ENCODE results near the gene RPL13.
A peak's percentile ranks its signal among the peaks of the same experiment; 100 is the strongest.

RPL13 gene
- total RNA-seq, result 1,832 to 2,119 reads per million in 2 donors

DNA sequence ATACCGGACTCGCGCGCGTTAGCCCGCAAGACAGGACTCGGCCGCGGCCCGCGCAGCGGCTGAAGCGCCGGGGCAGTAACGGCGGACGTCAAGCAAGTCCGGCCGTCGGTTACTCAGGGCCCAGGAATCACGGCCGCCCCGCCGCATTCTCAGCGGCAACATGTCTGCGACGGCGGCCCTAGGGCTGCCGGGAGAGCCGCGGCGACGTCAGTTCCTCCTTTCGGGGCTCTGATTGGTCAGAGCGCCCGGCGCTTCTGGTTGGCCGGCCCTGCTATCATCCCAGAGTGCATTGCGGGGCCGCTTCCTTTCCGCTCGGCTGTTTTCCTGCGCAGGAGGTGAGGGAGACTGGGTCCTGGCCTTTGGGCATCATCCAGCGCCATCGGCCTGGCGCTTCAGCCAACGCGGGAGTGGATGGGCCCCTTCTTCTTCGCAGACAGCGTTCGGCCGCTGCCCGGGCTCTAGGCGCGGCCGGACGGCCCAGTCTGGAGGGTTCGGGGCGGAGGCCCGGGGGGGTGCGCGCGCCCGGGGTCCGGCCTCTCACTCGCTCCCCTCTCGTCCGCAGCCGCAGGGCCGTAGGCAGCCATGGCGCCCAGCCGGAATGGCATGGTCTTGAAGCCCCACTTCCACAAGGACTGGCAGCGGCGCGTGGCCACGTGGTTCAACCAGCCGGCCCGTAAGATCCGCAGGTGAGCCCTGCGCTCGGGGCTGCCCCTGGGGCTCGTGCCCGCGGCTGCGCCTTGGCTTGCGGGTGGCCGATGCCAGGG is at the start of gene RPL13:
Gene RPL13, plus strand, starts transcription at position 305 of the 764 bp plus-strand sequence. Its CDS starts 278 bp downstream, at position 583.
- peak; percentile 85 to 97 (median 88) for DNase-seq

GRCh38 chr16:89511374-89511773 is 49.1 kb upstream of the RPL13 start:
- DNase-seq, result no peak

DNA sequence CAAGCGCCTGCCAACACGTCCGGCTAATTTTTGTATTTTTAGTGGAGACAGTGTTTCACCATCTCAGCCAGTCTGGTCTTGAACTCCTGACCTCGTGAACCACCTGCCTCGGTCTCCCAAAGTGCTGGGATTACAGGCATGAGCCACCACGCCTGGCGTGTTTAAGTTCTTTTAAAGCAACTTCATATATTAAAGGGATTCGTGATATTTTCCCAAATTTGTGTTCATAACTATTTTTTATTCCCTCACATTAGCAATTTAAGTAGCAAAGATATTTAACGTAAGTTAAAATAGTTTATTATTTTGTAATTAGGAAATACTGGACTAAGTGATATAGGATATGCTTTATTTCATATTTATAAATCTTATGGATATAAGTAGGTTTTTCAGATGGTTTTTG is 48.0 kb upstream of the RPL13 start:
- DNase-seq, result no peak

GRCh38 chr16:89517128-89517527 is 43.4 kb upstream of the RPL13 start:
- DNase-seq, result no peak

DNA sequence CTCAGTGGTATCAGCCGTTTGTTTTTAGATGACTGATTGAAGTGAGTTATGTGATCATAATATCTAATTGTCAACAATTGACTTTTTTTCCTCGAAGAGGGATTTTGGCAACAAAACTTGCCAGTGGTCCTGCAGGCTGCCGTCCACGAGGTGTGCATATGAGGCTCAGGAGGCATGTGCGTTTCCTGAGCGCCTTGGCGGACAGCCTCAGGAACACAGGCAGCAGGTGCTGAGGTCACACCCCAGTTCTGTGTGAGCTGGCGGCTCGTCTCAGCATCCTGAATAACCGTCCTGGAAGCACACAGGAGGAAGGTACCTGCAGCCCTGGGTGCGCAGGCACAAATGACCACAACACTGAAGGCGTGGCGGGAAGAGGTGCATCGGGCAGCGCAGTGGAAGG is 40.6 kb upstream of the RPL13 start:
- no peak for DNase-seq

DNA sequence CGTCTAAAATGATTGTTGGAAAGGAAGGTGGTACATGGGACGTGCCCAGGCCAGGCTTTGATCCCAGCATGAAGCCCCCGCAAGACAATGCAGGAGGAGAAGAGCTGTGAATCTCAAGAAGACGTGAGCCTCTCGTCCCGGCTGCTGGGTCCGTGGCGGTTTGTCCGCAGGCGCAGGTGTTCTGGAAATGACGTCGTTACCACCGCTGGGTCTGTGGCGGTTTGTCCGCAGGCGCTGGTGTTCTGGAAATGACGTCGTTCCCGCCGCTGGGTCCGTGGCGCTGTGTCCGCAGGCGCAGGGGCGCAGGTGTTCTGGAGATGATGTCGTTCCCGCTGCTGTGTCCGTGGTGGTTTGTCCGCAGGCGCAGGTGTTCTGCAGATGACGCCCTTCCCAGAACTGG is 38.2 kb upstream of the RPL13 start:
- DNase-seq, result no peak

DNA sequence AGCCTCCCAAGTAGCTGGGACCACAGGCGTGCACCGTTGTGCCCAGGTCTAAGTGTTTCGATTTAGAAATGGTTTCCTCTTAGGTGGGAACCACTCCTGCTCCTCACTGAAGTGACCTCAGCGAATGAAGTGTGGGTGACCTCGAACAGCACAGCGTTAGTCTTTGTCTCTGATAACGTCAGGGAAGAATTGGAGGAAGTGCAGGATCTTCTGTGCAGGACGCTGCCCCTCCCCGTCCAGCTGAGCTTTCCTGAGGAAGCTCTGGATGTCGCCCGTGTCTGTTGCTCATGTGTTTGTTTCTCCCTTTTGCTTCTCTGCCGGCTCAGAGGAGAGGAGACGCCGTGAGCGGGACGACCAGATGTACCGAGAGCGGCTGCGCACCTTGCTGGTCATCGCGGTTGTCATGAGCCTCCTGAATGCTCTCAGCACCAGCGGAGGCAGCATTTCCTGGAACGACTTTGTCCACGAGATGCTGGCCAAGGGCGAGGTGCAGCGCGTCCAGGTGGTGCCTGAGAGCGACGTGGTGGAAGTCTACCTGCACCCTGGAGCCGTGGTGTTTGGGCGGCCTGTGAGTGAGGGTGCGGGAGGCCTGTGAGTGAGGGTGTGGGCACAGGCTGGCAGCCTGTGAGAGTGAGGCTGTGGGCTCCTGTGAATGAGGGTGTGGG is 36.7 kb upstream of the RPL13 start:
- no peak for DNase-seq

GRCh38 chr16:89525146-89525913 is 35.2 kb upstream of the RPL13 start:
- no peak for DNase-seq

DNA sequence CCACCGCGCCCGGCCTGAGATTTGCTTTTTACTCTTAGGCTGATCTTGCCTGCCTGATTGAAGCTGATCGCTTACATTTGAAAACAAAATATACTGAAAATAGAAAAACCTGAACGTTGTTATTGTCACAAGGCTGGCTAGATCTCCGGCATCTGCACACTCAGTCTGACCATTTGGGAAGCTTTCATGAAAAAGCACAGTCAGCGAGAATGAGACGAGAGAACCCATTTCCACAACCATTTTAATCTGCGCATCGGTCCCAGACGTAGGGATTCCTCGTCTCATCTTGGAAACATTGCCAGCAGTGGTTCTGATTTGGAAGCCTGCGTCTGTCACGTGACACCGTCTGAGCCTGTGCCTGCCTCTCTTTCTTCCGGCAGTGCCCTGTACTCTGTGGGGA is 31.4 kb upstream of the RPL13 start:
- DNase-seq, result no peak

DNA sequence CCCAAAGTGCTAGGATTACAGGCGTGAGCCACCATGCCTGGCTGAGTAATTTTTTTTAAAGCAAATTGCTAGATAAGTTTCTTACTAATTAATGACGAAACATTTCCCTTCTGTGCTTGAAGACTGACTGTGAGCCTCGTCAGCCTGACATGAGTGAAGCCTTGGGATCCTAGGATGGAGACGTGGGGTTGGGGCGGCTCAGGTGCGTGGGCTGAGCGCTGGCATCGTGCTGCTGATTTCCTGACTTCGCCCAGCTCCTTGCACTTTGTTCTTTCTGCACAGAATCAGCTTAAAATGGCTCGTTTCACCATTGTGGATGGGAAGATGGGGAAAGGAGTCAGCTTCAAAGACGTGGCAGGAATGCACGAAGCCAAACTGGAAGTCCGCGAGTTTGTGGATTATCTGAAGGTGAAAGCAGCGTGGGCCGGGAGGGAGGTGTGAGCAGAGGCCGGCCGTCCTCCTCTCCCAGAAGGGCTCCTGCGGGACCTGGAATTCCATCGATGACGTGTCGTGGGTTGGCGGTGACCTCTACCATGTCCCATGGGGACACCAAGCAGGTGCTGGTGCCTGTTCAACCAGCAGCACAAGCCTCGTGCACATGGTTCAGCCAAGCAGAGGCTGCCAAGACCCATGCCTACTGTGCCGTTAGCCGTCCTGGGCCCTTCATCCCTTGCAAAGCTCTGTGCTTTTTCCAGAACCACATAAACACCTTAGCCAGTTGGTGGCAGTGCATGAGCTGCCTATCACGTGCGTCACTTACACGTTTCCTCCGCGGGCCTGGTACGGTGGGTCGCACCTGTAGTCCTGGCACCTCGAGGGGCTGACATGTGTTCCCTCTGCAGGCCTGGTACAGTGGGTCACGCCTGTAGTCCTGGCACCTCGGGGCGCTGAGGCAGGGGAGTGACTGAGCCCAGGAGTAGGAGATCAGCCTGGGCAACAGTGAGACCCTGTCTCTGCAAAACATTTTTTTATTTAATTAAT is 29.8 kb upstream of the RPL13 start:
- no peak for DNase-seq

- DNase-seq, result no peak
Measured at GRCh38 chr16:89531821-89532526, 28.5 kb upstream of the RPL13 start.

DNA sequence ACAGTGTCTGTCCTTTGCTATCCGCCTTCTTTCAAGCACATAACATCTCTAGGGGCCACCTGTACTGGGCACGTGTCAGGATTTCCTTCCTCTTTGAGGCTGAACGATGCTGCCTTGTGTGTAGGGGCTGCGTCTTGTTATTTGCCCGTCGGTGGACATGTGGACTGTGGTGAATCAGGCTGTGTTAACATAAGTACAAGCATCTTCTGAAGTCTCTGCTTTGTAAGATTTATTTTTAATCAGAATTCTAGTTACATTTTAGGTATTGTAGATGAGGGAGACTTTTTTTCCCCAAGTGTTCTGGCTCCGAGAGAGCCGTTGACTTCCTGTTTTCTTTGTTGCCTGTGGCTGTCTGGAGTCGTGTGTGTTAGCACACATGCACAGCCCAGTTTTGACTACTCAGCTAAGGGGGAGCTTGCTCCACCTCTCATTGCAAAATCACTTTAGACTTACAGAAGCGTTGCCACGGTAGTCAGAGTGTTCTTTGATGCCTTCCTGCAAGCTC is 26.2 kb upstream of the RPL13 start:
- DNase-seq, result peak in 2 of 5 experiments; percentile 38 to 80

- no peak for DNase-seq
Measured at GRCh38 chr16:89536371-89536770, 24.1 kb upstream of the RPL13 start.

- DNase-seq, result no peak
Measured at GRCh38 chr16:89536886-89537548, 23.5 kb upstream of the RPL13 start.

GRCh38 chr16:89537549-89537925 is 22.9 kb upstream of the RPL13 start:
- no peak for DNase-seq

- DNase-seq, result no peak
Measured at GRCh38 chr16:89538286-89538685, 22.2 kb upstream of the RPL13 start.

GRCh38 chr16:89540557-89540956 is 19.9 kb upstream of the RPL13 start:
- peak in 1 of 5 experiments; percentile 34 for DNase-seq

GRCh38 chr16:89541792-89542191 is 18.7 kb upstream of the RPL13 start:
- DNase-seq, result no peak

DNA sequence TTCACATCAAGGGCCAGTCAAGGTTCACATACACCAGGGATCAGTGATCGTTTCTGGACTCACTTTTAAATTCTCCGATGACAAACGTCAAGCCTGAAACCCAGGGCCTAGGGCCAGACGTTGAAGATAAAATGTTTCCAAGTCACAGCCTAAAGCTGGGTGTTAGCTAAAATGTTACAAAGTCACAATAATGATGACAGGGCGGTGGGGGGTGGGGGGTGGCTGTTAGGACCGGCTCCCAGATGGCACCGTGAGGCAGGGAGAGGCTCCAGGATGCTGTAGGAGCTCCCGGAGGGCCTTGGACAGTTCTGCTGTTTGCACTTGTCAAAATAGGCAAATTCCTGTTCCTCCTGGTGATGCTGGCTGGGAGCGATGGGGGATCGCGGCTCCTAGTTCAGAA is 16.4 kb upstream of the RPL13 start:
- DNase-seq, result no peak

DNA sequence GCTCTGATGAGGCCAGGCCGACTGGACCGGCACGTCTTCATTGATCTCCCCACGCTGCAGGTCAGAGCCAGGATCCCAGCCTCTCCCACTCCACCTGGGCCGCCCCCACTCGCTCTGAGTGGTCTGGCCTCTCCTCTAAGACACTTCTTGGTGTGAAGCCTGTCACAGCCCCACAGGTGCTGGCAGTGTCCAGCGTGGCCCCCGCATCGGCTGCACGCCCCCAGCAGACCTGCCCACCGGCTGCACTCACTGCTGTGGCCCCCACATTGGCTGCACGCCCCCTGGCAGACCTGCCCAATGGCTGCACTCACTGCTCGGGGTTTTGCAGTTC is 15.8 kb upstream of the RPL13 start:
- no peak for DNase-seq
